GM23338 (cell line): ENCODE measurements around the gene RUNX1. TPM values are rescaled to one million over a fixed set of nuclear protein-coding genes. Genes with fewer than 3 reads are reported as not detected.

Experiments used
- ATAC-seq: fragments of 200-7000 bp; cut with Tn5 transposase; 3 replicates; pipeline ENCODE4 v1.9.1; 2020
- DNase-seq: peaks from one replicate; pipeline ENCODE4 v3.0.0-alpha.2; 2015; ENCODE audit warnings: low spot score
- H2AFZ ChIP-seq: fragments of 200-600 bp; sonication (generic); 2 replicates; pipeline ENCODE4 v1.8.0; 2016; ENCODE audit warnings: antibody characterized with exemption, mild to moderate bottlenecking, moderate library complexity
- H3F3A ChIP-seq: fragments of 200-600 bp; sonication (generic); replicated peaks from 2 replicates; pipeline ENCODE4 v1.8.0; 2017; ENCODE audit warnings: antibody characterized with exemption, mixed run types, low read depth
- H3K27ac ChIP-seq: fragments of 200-600 bp; sonication (generic); 2 replicates; pipeline ENCODE4 v1.6.1; 2016; ENCODE audit warnings: low read depth
- H3K27me3 ChIP-seq: fragments of 200-600 bp; sonication (generic); 2 replicates; pipeline ENCODE4 v1.8.0; 2016; ENCODE audit warnings: mild to moderate bottlenecking, mixed run types, moderate library complexity; ENCODE audit not compliant: insufficient read depth
- H3K36me3 ChIP-seq: fragments of 200-600 bp; sonication (generic); 2 replicates; pipeline ENCODE4 v1.8.0; 2016; ENCODE audit warnings: mild to moderate bottlenecking; ENCODE audit not compliant: insufficient read depth
- H3K4me1 ChIP-seq: fragments of 200-600 bp; sonication (generic); 2 replicates; pipeline ENCODE4 v1.8.0; 2016; ENCODE audit warnings: mild to moderate bottlenecking, moderate library complexity; ENCODE audit not compliant: insufficient read depth
- H3K4me2 ChIP-seq: fragments of 200-600 bp; sonication (generic); 2 replicates; pipeline ENCODE4 v1.7.1; 2017; ENCODE audit warnings: mixed run types
- H3K4me3 ChIP-seq: fragments of 200-600 bp; sonication (generic); 2 replicates; pipeline ENCODE4 v1.6.1; 2016; ENCODE audit warnings: mixed run types
- H3K79me2 ChIP-seq: fragments of 200-600 bp; sonication (generic); replicated peaks from 2 replicates; pipeline ENCODE4 v1.8.0; 2017; ENCODE audit warnings: mild to moderate bottlenecking; ENCODE audit not compliant: insufficient read depth
- H3K9me2 ChIP-seq: fragments of 200-600 bp; sonication (generic); 2 replicates; pipeline ENCODE4 v1.8.0; 2017; ENCODE audit not compliant: insufficient read depth
- H4K20me1 ChIP-seq: fragments of 200-600 bp; sonication (generic); replicated peaks from 2 replicates; pipeline ENCODE4 v1.8.0; 2017; ENCODE audit warnings: mild to moderate bottlenecking; ENCODE audit not compliant: insufficient read depth
- H3K27ac Mint-ChIP-seq: 2 replicates; pipeline ENCODE4 v1.8.0; 2020; ENCODE audit warnings: inconsistent platforms, mild to moderate bottlenecking, moderate library complexity, mixed read lengths
- H3K27me3 Mint-ChIP-seq: 3 replicates; pipeline ENCODE4 v1.8.0; 2022; ENCODE audit warnings: low read depth, mild to moderate bottlenecking, moderate library complexity, mixed read lengths, inconsistent platforms; ENCODE audit not compliant: insufficient read depth, poor library complexity
- H3K36me3 Mint-ChIP-seq: 3 replicates; pipeline ENCODE4 v1.8.0; 2021; ENCODE audit warnings: low read depth, mild to moderate bottlenecking, inconsistent platforms, moderate library complexity, mixed read lengths
- H3K4me1 Mint-ChIP-seq: 3 replicates; pipeline ENCODE4 v1.8.0; 2020; ENCODE audit warnings: mild to moderate bottlenecking, inconsistent platforms, mixed read lengths
- H3K4me3 Mint-ChIP-seq: 3 replicates; pipeline ENCODE4 v1.8.0; 2021; ENCODE audit warnings: moderate library complexity, mild to moderate bottlenecking, inconsistent platforms, mixed read lengths
- H3K9me3 Mint-ChIP-seq: 3 replicates; pipeline ENCODE4 v1.8.0; 2020; ENCODE audit warnings: moderate library complexity, mild to moderate bottlenecking, inconsistent platforms, mixed read lengths
- CREB1 ChIP-seq: fragments of 250-450 bp; sonication (Bioruptor Pico); IDR thresholded peaks from 2 replicates; pipeline ENCODE4 v1.5.0; 2020; ENCODE audit warnings: low read depth, mild to moderate bottlenecking, moderate library complexity
- EZH2 ChIP-seq: fragments of 200-600 bp; sonication (generic); IDR thresholded peaks from one replicate; pipeline ENCODE4 v1.8.0; 2017; ENCODE audit warnings: antibody characterized with exemption, mild to moderate bottlenecking, low read depth; ENCODE audit not compliant: unreplicated experiment
- EZH2phosphoT487 ChIP-seq: fragments of 200-600 bp; sonication (generic); IDR thresholded peaks from one replicate; pipeline ENCODE4 v1.8.1; 2018; ENCODE audit warnings: antibody characterized with exemption; ENCODE audit not compliant: unreplicated experiment
- JUNB ChIP-seq: IDR thresholded peaks from one replicate; pipeline ENCODE4 v1.6.1; 2016; ENCODE audit warnings: antibody characterized with exemption; ENCODE audit not compliant: unreplicated experiment
- NANOG ChIP-seq: IDR thresholded peaks from 2 replicates; pipeline ENCODE4 v1.6.1; 2016; ENCODE audit warnings: antibody characterized with exemption, borderline replicate concordance
- polyA plus RNA-seq: library from polyadenylated mRNA; unstranded; fragments of >200 nt; fragmentation: Nextera tagmentation; extraction: Ambion mirVana; gene quantifications from 2 replicates; pipeline ENCODE4 v1.2.1, GENCODE V29; 2016
- total RNA-seq: library from RNA; depleted of rRNA; stranded (reverse); fragments of >200 nt; shearing (Covaris generic); gene quantifications from 2 replicates; pipeline ENCODE4 v1.2.3, GENCODE V29; 2014
- TF ChIP-seq, protein P1 (sequence below): IDR thresholded peaks from one replicate; pipeline ENCODE4 v1.6.1; 2018; ENCODE audit warnings: antibody characterized with exemption; ENCODE audit not compliant: unreplicated experiment
- TF ChIP-seq, protein P2 (sequence below): fragments of 250-450 bp; sonication (Bioruptor Pico); IDR thresholded peaks from 2 replicates; pipeline ENCODE4 v1.5.0; 2020; ENCODE audit warnings: mild to moderate bottlenecking, moderate library complexity

Gene RUNX1
- total and polyA plus RNA-seq, 2 experiments from 2014 or later: 0.29 to 1.1 TPM

DNA sequence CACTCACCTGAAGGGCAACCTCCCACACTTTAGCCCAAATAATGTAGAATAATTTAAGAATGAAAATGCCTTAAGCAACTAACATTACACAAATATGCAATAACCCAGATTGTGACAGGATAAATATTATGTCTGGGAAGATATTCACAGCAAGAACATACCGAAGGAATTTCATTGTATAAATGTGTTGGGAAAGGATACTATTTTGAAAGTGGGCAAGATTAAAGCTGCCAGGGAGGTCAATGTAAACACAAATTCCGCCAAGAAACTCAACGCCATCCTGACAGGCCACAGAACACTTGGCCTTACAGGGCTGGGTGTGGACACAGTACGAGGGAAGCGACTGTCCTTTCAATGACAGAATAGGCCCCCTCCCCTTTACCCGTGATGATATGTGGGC, 173.3 kb downstream of the RUNX1 start:
- Histone ChIP-seq H3K79me2 (no peaks in the 10 kb centered on the region), H3K36me3 (no peaks in the 10 kb centered on the region), H2AFZ (no peak overlapping the region), H4K20me1 (no peaks in the 10 kb centered on the region; the same call in 1 of the 2 replicates), H3K4me3 (no peak overlapping the region), H3K9me2 (no peaks in the 10 kb centered on the region), H3K27me3 (no peaks in the 10 kb centered on the region; the same call in 1 of the 2 replicates), H3K4me2 (no peak overlapping the region), H3K27ac (no peak overlapping the region), H3F3A (no peaks in the 10 kb centered on the region), H3K4me1 (no peaks in the 10 kb centered on the region)
- DNase-seq (no peak), ATAC-seq (no peak)
- H3K4me3 Mint-ChIP-seq: no peak overlapping the region
- no peaks in the 10 kb centered on the region for H3K27me3 Mint-ChIP-seq
- H3K9me3 Mint-ChIP-seq: no peaks in the 10 kb centered on the region
- H3K36me3 Mint-ChIP-seq: no peaks in the 10 kb centered on the region
- TF ChIP-seq, protein P1, sequence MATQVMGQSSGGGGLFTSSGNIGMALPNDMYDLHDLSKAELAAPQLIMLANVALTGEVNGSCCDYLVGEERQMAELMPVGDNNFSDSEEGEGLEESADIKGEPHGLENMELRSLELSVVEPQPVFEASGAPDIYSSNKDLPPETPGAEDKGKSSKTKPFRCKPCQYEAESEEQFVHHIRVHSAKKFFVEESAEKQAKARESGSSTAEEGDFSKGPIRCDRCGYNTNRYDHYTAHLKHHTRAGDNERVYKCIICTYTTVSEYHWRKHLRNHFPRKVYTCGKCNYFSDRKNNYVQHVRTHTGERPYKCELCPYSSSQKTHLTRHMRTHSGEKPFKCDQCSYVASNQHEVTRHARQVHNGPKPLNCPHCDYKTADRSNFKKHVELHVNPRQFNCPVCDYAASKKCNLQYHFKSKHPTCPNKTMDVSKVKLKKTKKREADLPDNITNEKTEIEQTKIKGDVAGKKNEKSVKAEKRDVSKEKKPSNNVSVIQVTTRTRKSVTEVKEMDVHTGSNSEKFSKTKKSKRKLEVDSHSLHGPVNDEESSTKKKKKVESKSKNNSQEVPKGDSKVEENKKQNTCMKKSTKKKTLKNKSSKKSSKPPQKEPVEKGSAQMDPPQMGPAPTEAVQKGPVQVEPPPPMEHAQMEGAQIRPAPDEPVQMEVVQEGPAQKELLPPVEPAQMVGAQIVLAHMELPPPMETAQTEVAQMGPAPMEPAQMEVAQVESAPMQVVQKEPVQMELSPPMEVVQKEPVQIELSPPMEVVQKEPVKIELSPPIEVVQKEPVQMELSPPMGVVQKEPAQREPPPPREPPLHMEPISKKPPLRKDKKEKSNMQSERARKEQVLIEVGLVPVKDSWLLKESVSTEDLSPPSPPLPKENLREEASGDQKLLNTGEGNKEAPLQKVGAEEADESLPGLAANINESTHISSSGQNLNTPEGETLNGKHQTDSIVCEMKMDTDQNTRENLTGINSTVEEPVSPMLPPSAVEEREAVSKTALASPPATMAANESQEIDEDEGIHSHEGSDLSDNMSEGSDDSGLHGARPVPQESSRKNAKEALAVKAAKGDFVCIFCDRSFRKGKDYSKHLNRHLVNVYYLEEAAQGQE: no peak
- TF ChIP-seq EZH2phosphoT487: no peak
- TF ChIP-seq NANOG: no peak
- no peak for TF ChIP-seq EZH2
- TF ChIP-seq CREB1 (CRISPR knock-in tag): no peak
- TF ChIP-seq JUNB: no peak
- TF ChIP-seq, protein P2, sequence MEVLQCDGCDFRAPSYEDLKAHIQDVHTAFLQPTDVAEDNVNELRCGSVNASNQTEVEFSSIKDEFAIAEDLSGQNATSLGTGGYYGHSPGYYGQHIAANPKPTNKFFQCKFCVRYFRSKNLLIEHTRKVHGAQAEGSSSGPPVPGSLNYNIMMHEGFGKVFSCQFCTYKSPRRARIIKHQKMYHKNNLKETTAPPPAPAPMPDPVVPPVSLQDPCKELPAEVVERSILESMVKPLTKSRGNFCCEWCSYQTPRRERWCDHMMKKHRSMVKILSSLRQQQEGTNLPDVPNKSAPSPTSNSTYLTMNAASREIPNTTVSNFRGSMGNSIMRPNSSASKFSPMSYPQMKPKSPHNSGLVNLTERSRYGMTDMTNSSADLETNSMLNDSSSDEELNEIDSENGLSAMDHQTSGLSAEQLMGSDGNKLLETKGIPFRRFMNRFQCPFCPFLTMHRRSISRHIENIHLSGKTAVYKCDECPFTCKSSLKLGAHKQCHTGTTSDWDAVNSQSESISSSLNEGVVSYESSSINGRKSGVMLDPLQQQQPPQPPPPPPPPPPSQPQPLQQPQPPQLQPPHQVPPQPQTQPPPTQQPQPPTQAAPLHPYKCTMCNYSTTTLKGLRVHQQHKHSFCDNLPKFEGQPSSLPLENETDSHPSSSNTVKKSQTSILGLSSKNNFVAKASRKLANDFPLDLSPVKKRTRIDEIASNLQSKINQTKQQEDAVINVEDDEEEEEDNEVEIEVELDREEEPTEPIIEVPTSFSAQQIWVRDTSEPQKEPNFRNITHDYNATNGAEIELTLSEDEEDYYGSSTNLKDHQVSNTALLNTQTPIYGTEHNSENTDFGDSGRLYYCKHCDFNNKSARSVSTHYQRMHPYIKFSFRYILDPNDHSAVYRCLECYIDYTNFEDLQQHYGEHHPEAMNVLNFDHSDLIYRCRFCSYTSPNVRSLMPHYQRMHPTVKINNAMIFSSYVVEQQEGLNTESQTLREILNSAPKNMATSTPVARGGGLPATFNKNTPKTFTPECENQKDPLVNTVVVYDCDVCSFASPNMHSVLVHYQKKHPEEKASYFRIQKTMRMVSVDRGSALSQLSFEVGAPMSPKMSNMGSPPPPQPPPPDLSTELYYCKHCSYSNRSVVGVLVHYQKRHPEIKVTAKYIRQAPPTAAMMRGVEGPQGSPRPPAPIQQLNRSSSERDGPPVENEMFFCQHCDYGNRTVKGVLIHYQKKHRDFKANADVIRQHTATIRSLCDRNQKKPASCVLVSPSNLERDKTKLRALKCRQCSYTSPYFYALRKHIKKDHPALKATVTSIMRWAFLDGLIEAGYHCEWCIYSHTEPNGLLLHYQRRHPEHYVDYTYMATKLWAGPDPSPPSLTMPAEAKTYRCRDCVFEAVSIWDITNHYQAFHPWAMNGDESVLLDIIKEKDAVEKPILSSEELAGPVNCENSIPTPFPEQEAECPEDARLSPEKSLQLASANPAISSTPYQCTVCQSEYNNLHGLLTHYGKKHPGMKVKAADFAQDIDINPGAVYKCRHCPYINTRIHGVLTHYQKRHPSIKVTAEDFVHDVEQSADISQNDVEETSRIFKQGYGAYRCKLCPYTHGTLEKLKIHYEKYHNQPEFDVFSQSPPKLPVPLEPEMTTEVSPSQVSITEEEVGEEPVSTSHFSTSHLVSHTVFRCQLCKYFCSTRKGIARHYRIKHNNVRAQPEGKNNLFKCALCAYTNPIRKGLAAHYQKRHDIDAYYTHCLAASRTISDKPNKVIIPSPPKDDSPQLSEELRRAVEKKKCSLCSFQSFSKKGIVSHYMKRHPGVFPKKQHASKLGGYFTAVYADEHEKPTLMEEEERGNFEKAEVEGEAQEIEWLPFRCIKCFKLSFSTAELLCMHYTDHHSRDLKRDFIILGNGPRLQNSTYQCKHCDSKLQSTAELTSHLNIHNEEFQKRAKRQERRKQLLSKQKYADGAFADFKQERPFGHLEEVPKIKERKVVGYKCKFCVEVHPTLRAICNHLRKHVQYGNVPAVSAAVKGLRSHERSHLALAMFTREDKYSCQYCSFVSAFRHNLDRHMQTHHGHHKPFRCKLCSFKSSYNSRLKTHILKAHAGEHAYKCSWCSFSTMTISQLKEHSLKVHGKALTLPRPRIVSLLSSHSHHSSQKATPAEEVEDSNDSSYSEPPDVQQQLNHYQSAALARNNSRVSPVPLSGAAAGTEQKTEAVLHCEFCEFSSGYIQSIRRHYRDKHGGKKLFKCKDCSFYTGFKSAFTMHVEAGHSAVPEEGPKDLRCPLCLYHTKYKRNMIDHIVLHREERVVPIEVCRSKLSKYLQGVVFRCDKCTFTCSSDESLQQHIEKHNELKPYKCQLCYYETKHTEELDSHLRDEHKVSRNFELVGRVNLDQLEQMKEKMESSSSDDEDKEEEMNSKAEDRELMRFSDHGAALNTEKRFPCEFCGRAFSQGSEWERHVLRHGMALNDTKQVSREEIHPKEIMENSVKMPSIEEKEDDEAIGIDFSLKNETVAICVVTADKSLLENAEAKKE (CRISPR knock-in tag): no peak
- no peak overlapping the region for H3K27ac Mint-ChIP-seq
- no peaks in the 10 kb centered on the region for H3K4me1 Mint-ChIP-seq
